Neural cell (in vitro differentiated cells): ENCODE measurements around the gene RANBP1. TPM values are rescaled to one million over a fixed set of nuclear protein-coding genes. Genes with fewer than 3 reads are reported as not detected.
"Not testable (repeated sequence)": the region's sequence is repeated elsewhere in the genome, so short reads cannot be mapped to it uniquely, and the experiment has no call there.

Source experiments
- H2AFZ ChIP-seq: fragments of 200-600, 300-800 bp; sonication (generic), shearing (Covaris generic); 2 replicates; pipeline ENCODE4 v1.6.0; 2014; ENCODE audit warnings: low read depth, mild to moderate bottlenecking, antibody characterized with exemption, low read length, moderate library complexity
- H3F3A ChIP-seq: fragments of 200-600 bp; shearing (Covaris generic); 2 replicates; pipeline ENCODE4 v1.6.1; 2016; ENCODE audit warnings: mild to moderate bottlenecking, moderate library complexity, mixed read lengths, antibody characterized with exemption, low read length; ENCODE audit not compliant: insufficient read depth, poor library complexity, severe bottlenecking
- H3K27ac ChIP-seq: fragments of 200-600, 300-800 bp; sonication (generic), shearing (Covaris generic); 2 replicates; pipeline ENCODE4 v1.5.1; 2014; ENCODE audit warnings: mild to moderate bottlenecking, low read length, moderate library complexity
- H3K27me3 ChIP-seq: fragments of 300-800, 200-600 bp; sonication (generic), shearing (Covaris generic); 2 replicates; pipeline ENCODE4 v1.6.0; 2014; ENCODE audit warnings: mild to moderate bottlenecking, low read depth, low read length, moderate library complexity; ENCODE audit not compliant: insufficient read depth
- H3K36me3 ChIP-seq: fragments of 300-800, 200-600 bp; sonication (generic), shearing (Covaris generic); 2 replicates; pipeline ENCODE4 v1.5.1; 2014; ENCODE audit warnings: mild to moderate bottlenecking, antibody characterized with exemption, low read length, moderate library complexity; ENCODE audit not compliant: insufficient read depth
- H3K4me2 ChIP-seq: fragments of 300-800, 200-600 bp; sonication (generic), shearing (Covaris generic); 2 replicates; pipeline ENCODE4 v1.6.0; 2014; ENCODE audit warnings: mild to moderate bottlenecking, low read length
- H3K4me3 ChIP-seq: fragments of 300-800, 200-600 bp; sonication (generic), shearing (Covaris generic); 2 replicates; pipeline ENCODE4 v1.5.1; 2014; ENCODE audit warnings: mild to moderate bottlenecking, low read length, moderate library complexity
- H3K79me2 ChIP-seq: fragments of 200-600 bp; shearing (Covaris generic); replicated peaks from 2 replicates; pipeline ENCODE4 v1.6.0; 2014; ENCODE audit warnings: mild to moderate bottlenecking, low read length, moderate library complexity; ENCODE audit not compliant: insufficient read depth
- H3K9ac ChIP-seq: fragments of 300-800, 200-600 bp; sonication (generic), shearing (Covaris generic); 2 replicates; pipeline ENCODE4 v1.6.1; 2016; ENCODE audit warnings: mild to moderate bottlenecking, low read length, mixed read lengths
- H3K9me2 ChIP-seq: fragments of 200-600 bp; shearing (Covaris generic); 2 replicates; pipeline ENCODE4 v1.6.1; 2016; ENCODE audit warnings: mild to moderate bottlenecking, low read length, mixed read lengths; ENCODE audit not compliant: insufficient read depth
- H3K9me3 ChIP-seq: fragments of 200-600, 300-800 bp; sonication (generic), shearing (Covaris generic); 2 replicates; pipeline ENCODE4 v1.6.1; 2016; ENCODE audit warnings: mild to moderate bottlenecking, mixed run types, low read length, moderate library complexity, mixed read lengths
- H4K20me1 ChIP-seq: fragments of 200-600 bp; shearing (Covaris generic); 2 replicates; pipeline ENCODE4 v1.6.1; 2016; ENCODE audit warnings: mild to moderate bottlenecking, mixed run types; ENCODE audit not compliant: insufficient read depth
- EP300 ChIP-seq: fragments of 450-650 bp; conservative IDR thresholded peaks from 2 replicates; pipeline ENCODE4 v1.6.1; 2014; ENCODE audit warnings: antibody characterized with exemption, mild to moderate bottlenecking, moderate library complexity; ENCODE audit not compliant: poor library complexity, severe bottlenecking
- EZH2 ChIP-seq: fragments of 200-600, 300-800 bp; shearing (Covaris generic), sonication (generic); IDR thresholded peaks from 2 replicates; pipeline ENCODE4 v1.6.1; 2014; ENCODE audit warnings: antibody characterized with exemption, low read length, borderline replicate concordance, mild to moderate bottlenecking; ENCODE audit not compliant: insufficient read depth, poor library complexity, severe bottlenecking
- MXI1 ChIP-seq: fragments of 450-650 bp; conservative IDR thresholded peaks from 2 replicates; pipeline ENCODE4 v1.6.1; 2014; ENCODE audit warnings: antibody characterized with exemption, mild to moderate bottlenecking; ENCODE audit not compliant: poor library complexity, severe bottlenecking
- POLR2AphosphoS5 ChIP-seq: IDR thresholded peaks from 2 replicates; pipeline ENCODE4 v1.6.1; 2012
- RAD21 ChIP-seq: fragments of 450-650 bp; conservative IDR thresholded peaks from 2 replicates; pipeline ENCODE4 v1.6.1; 2014; ENCODE audit warnings: antibody characterized with exemption, mild to moderate bottlenecking, moderate library complexity
- SMC3 ChIP-seq: fragments of 450-650 bp; conservative IDR thresholded peaks from 2 replicates; pipeline ENCODE4 v1.6.1; 2014; ENCODE audit warnings: antibody characterized with exemption, mild to moderate bottlenecking, moderate library complexity; ENCODE audit not compliant: poor library complexity
- TAF1 ChIP-seq: IDR thresholded peaks from 2 replicates; pipeline ENCODE4 v1.6.1; 2012; ENCODE audit warnings: low read depth
- polyA plus RNA-seq: library from polyadenylated mRNA; depleted of rRNA; stranded (reverse); fragments of >200 nt; gene quantifications from 2 replicates; pipeline ENCODE4 v1.2.3, GENCODE V29; 2014
- TF ChIP-seq, protein P1 (sequence below): fragments of 450-650 bp; IDR thresholded peaks from 2 replicates; pipeline ENCODE4 v1.5.1; 2014; ENCODE audit warnings: antibody characterized with exemption, mild to moderate bottlenecking, moderate library complexity; ENCODE audit not compliant: poor library complexity, severe bottlenecking
- TF ChIP-seq, protein P2 (sequence below): IDR thresholded peaks from 2 replicates; pipeline ENCODE4 v1.6.1; 2012; ENCODE audit warnings: borderline replicate concordance

Gene RANBP1
- polyA plus RNA-seq, 1 donor from 2014 or later, result 360 TPM

DNA sequence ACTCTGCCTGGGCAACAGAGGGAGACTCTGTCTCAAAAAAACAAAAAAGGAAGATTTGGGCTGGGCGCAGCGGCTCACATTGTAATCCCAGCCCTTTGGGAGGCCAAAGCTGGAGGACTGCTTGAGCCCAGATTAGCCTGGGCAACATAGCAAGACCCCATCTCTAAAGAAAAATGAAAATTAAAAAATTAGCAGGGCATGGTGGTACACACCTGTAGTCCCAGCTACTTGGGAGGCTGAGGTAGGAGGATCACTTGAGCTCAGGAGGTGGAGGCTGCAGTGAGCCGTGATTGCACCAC, 48.6 kb upstream of the RANBP1 start:
- not testable (repeated sequence) for H3K4me3 ChIP-seq, H3K9me2 ChIP-seq, H3K27me3 ChIP-seq, H3K27ac ChIP-seq, H2AFZ ChIP-seq, H4K20me1 ChIP-seq, H3K9me3 ChIP-seq, H3K9ac ChIP-seq, H3K79me2 ChIP-seq, H3F3A ChIP-seq, H3K4me2 ChIP-seq, H3K36me3 ChIP-seq

DNA sequence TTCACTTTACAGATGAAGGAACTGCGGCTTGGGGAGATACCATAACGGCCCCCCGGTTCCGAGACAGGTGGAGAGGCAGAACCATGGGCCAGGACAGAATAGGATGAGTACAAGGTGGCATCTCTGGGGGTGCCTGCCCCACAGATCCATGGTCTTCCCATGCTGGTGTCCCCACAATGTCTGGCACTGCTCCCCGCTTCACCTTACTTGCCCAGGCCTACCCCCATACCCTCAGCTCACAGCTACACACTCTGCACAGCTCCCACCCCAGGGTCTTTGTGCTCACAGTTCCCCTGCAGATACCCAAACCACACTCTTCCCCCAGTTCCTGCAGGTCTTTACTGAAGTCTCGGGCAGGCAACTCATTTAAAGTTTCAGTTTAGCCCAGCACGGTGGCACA, 47.3 kb upstream of the RANBP1 start:
- Histone ChIP-seq H3K9ac (no peak overlapping the region), H3K4me2 (no peak overlapping the region), H3K9me2 (no peaks in the 10 kb centered on the region), H3K9me3 (no peaks in the 10 kb centered on the region), H3K27me3 (no peaks in the 10 kb centered on the region), H3F3A (no peaks in the 10 kb centered on the region), H4K20me1 (no peaks in the 10 kb centered on the region), H3K27ac (no peak overlapping the region), H3K36me3 (no peaks in the 10 kb centered on the region), H3K79me2 (no peaks in the 10 kb centered on the region), H2AFZ (no peak overlapping the region), H3K4me3 (no peak overlapping the region)
- TF ChIP-seq TAF1 (no peak), MXI1 (no peak), EP300 (no peak), EZH2 (no peak), POLR2AphosphoS5 (no peak), SMC3 (no peak), RAD21 (no peak)
- TF ChIP-seq, protein P1, sequence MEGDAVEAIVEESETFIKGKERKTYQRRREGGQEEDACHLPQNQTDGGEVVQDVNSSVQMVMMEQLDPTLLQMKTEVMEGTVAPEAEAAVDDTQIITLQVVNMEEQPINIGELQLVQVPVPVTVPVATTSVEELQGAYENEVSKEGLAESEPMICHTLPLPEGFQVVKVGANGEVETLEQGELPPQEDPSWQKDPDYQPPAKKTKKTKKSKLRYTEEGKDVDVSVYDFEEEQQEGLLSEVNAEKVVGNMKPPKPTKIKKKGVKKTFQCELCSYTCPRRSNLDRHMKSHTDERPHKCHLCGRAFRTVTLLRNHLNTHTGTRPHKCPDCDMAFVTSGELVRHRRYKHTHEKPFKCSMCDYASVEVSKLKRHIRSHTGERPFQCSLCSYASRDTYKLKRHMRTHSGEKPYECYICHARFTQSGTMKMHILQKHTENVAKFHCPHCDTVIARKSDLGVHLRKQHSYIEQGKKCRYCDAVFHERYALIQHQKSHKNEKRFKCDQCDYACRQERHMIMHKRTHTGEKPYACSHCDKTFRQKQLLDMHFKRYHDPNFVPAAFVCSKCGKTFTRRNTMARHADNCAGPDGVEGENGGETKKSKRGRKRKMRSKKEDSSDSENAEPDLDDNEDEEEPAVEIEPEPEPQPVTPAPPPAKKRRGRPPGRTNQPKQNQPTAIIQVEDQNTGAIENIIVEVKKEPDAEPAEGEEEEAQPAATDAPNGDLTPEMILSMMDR, result no peak
- TF ChIP-seq, protein P2, sequence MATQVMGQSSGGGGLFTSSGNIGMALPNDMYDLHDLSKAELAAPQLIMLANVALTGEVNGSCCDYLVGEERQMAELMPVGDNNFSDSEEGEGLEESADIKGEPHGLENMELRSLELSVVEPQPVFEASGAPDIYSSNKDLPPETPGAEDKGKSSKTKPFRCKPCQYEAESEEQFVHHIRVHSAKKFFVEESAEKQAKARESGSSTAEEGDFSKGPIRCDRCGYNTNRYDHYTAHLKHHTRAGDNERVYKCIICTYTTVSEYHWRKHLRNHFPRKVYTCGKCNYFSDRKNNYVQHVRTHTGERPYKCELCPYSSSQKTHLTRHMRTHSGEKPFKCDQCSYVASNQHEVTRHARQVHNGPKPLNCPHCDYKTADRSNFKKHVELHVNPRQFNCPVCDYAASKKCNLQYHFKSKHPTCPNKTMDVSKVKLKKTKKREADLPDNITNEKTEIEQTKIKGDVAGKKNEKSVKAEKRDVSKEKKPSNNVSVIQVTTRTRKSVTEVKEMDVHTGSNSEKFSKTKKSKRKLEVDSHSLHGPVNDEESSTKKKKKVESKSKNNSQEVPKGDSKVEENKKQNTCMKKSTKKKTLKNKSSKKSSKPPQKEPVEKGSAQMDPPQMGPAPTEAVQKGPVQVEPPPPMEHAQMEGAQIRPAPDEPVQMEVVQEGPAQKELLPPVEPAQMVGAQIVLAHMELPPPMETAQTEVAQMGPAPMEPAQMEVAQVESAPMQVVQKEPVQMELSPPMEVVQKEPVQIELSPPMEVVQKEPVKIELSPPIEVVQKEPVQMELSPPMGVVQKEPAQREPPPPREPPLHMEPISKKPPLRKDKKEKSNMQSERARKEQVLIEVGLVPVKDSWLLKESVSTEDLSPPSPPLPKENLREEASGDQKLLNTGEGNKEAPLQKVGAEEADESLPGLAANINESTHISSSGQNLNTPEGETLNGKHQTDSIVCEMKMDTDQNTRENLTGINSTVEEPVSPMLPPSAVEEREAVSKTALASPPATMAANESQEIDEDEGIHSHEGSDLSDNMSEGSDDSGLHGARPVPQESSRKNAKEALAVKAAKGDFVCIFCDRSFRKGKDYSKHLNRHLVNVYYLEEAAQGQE, result no peak

DNA sequence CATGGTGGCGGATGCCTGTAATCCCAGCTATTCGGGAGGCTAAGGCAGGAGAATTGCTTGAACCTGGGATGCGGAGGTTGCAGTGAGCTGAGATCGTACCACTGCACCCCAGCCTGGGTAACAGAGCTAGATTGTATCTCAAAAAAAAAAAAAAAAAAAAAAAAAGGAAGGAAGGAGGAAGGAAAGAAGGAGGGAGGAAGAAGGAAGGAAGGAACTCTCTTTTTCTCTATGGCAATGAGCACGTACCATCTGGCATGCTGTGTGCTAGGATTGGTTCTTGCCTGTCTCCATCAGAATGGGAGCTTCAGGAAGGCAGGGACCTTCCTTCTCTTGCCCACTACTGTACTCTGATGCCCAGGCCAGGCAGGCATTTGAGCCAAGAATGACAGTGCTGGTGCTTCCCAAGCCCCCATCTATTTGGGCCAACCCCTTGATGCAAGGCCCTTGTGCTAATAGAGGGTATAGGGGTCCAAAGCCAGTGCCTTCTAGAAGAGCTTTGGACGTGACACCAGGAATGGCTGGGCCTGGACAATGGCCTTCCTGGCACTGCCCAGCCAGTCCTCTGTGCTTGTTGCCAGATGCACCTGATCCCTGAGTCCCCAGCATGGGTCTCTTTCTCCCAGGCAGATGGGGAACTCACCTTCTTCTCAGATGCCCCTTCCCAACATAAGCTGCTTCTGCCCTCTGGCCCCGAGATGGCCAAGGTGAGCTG, 46.4 kb upstream of the RANBP1 start:
- Histone ChIP-seq H2AFZ (no peak overlapping the region), H3K4me3 (no peak overlapping the region), H3K79me2 (no peaks in the 10 kb centered on the region), H3K27ac (no peak overlapping the region), H3K9ac (no peak overlapping the region), H3K4me2 (no peak overlapping the region), H3K9me3 (no peaks in the 10 kb centered on the region), H4K20me1 (no peaks in the 10 kb centered on the region), H3K36me3 (no peaks in the 10 kb centered on the region), H3K9me2 (no peaks in the 10 kb centered on the region), H3K27me3 (no peaks in the 10 kb centered on the region), H3F3A (no peaks in the 10 kb centered on the region)
- TF ChIP-seq EP300, result no peak
- TF ChIP-seq, protein P2, result no peak
- no peak for TF ChIP-seq EZH2
- no peak for TF ChIP-seq POLR2AphosphoS5
- TF ChIP-seq RAD21, result no peak
- no peak for TF ChIP-seq SMC3
- TF ChIP-seq, protein P1, result no peak
- no peak for TF ChIP-seq TAF1
- no peak for TF ChIP-seq MXI1
